NCI-H748 treated with DMSO at 0.1 percent for 48 hours (cell line): Measurements from ENCODE around the gene GOLGA6A.
A peak's percentile ranks its signal among the peaks of the same experiment; 100 is the strongest.
"Not testable (repeated sequence)": the region's sequence is repeated elsewhere in the genome, so short reads cannot be mapped to it uniquely, and the experiment has no call there.

Experiments used
- DNase-seq: peaks from one replicate; lab custom pipeline; 2025; lab: John Stamatoyannopoulos, UW

GOLGA6A gene

GRCh38 chr15:74108111-74108510, 25.8 kb upstream of the GOLGA6A start:
- DNase-seq = no peak

DNA sequence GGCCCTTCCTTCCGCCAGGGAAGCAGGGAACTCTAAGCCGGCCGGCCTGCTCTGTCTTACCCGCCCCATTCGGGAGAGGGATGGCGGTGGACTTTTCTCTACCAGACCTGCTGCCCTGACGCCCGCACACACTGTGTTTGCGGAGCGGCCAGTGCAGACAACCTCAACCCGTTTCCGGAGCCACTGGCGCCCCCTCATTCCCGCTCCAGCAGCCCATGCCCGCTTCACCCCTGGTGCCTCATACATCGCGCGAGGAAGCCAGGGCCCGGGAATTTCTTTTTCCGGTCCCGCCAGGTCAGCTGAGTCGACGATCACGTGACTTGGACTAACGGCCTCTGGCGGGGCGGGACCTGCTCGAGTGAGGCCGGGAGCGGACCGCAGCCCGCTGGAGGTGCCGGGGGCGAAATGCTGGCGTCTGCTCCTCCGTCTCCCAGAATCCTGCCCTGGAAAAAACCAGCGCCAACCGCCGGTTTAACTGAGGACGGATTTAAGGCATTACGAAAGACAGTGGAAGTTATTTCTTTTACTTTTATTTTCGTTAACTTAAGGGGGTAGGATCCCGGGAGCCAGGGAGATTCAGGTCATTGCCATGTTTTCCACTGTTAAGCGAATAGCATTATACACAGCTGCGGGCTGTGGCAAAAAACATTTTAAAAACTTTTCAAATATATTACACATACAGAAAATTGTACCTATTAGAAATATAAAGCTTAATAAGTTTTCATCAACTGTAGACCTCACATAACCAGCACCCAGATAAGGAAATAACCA, 17.8 kb upstream of the GOLGA6A start:
- not testable (repeated sequence) for DNase-seq

DNA sequence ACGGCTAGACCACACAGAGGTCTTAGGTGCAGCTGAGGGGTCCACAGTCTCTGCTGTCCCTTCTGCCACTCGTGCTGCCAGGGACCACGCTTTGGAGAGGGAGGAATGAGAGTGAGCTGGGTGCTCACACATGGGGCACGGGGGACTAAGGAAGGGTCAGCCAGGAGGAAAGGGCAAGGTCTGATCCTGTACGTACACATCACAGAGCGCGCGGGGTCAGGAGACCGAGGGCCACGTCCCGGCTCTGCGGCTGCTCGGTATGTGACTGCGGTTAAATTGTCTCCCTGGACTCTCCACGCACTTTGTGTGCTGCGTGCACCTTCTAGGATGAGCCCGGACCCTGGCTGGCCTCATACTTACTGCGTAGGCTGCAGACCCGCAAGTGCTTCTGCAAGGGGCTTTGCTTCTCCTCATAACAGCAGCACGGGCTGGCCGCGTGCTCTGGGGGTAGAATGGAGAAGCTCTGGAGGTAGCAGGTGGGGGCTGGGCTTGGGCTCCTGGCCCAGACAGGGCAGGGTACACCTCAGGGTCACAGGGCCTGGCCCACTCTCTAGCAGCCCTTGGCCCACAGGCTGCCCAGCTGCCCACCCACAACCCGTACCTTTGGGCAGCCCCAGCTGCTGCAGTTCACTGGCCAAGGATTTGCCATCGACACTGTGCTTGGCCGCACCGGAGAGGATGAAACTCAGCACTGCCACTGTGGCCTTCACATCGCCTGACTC, 14.6 kb upstream of the GOLGA6A start:
- not testable (repeated sequence) for DNase-seq

- not testable (repeated sequence) for DNase-seq
Measured at GRCh38 chr15:74095610-74096009, 13.3 kb upstream of the GOLGA6A start.

DNA sequence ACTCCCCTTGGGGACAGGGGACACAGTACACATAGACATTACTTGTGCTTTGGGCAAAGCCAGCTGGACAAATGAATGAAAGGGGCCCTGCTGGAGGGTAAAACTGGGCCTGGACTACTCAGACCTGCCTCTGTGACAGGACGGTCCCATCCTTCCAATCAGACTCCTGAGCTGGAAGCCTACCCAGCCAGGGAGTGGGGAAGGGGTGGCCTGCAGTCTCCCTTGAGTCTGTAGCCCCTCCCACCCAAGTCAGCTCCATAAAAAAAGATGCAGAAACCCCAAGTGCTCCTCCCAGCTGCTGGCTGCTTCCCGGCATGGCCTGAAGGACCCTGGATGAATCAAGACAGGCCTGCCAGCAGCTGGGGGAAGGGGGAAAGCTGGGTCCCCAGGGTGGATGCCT, 12.2 kb upstream of the GOLGA6A start:
- not testable (repeated sequence) for DNase-seq

DNA sequence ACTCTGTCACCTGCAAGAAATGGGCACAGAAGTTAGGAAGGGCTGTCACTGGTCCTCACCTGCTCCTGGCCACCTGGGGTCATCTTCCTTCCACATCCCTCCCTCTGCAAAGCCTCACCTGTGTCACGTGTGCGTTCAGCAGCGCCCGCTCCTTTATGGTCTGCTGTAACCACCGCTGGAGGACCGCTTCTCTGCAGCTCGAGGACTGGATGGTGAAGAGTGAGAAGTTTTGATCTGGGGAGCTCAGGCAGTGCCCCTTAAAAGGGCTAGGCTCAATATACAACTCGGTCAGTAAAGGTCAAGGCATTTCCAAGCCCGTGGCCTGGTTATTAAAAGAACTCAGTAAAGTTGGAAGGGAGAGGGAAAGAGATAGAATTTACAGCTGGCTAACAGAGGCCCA, 6.6 kb downstream of the GOLGA6A start:
- not testable (repeated sequence) for DNase-seq

DNA sequence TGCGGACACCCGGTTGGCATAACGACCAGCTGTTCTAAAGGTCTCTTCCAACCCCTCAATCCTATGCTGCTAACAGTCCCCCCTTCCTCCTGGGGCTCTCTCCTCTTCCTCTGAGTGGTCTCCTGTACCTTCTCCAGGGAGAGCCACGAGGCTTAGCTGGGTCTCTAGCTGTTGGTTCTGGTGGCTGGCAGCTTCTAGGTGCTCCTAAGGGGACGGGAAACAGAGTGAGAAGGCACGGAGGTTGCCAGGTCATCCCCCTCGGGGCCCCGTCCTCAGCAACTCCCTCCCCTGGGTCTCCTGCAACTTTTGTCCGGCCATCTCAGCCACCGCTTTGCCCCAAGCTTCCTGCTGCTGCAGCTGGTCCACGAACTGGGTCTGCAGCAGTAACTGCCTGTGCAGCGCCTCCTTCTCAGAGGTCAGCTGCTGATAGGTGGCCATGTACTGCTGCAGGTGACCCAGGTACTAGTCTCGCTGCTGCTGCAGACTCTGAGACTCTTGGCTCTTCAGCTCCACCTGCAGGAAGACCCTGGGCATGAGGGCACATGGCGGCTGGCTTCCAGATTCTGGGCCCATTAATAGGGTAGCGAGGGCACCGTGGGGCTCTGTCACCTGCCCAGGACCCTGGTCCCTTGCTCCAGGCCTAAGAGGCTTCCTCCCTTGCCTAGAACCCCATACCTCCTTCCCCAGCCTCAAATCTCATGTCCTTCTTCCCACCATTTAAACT, 9.6 kb downstream of the GOLGA6A start:
- DNase-seq = not testable (repeated sequence)

DNA sequence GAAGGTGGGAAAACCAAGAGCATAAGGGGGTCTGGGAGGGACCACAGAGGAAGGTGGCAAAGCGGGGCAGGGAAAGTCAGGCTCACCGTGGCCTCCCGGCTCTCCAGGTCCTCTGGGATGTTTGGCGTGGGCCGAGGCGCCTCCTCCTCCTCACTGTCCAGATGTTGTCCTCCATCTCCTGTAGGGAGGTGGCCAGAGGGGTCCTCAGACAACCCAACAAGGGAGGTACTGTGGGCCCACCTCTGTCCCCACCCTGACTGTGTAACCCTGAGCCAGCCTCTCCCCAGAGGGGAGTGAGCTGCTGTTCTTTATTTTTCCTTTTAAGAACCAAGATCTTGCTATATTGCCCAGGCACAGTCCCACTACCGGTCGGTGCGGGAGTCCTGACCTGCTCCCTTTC, 10.2 kb downstream of the GOLGA6A start:
- DNase-seq = not testable (repeated sequence)

DNA sequence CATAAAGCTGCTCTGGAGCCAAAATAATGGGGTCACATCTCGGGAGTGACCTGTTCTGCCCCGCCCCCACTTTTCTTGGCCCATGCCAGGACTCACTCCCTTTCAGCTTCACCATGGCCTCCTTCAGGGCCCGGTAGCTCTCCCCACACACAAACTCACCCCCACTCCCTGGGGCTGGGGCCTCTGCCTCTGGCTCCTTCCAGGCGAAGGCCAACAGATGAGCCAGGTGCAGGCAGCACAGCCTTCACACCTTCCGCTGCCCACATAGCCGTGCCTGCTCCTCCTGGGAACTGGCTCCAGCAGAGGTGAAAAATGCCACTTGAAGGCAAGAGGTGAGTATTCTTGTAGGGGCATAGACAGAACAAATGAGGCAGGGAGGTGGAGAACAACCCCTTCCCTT, 10.7 kb downstream of the GOLGA6A start:
- DNase-seq = not testable (repeated sequence)

DNA sequence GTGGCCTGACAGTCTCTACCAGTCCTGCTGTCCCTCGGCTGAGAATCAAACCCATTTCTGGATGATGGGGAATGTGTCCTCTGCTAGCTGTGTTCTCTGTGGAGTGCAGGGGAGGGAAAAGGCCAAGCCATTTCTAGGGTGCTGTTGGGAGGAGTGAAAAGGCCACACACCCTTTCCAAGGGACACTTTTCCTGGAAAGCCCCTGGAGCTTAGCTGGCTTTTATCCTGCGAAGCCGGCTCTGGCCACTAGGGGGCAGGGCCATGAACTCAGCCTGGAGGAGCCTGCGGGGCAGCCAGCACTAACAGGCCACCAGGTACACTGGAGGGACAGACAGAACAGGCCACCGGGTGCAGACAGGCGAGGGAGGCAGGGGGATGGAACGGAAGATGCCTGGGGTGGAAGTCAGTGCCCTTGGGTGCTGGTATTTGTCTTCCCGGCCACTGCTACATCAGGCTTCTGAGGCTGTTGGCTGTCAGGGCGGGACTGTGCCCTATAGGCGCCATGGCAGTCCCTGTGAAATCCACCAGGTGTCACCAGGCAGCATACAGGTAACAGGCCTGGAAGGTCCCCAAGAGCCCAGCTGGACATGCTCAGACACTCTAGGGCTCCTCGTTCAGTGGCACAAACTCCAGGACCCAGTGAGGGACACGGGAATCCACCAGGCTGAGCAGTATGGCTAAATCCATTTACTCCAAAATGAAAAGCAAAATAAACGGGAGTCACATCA, 16.5 kb downstream of the GOLGA6A start:
- DNase-seq = not testable (repeated sequence)

GRCh38 chr15:74064822-74065221, 17.5 kb downstream of the GOLGA6A start:
- DNase-seq = not testable (repeated sequence)

- not testable (repeated sequence) for DNase-seq
Measured at GRCh38 chr15:74064183-74064582, 18.2 kb downstream of the GOLGA6A start.

DNA sequence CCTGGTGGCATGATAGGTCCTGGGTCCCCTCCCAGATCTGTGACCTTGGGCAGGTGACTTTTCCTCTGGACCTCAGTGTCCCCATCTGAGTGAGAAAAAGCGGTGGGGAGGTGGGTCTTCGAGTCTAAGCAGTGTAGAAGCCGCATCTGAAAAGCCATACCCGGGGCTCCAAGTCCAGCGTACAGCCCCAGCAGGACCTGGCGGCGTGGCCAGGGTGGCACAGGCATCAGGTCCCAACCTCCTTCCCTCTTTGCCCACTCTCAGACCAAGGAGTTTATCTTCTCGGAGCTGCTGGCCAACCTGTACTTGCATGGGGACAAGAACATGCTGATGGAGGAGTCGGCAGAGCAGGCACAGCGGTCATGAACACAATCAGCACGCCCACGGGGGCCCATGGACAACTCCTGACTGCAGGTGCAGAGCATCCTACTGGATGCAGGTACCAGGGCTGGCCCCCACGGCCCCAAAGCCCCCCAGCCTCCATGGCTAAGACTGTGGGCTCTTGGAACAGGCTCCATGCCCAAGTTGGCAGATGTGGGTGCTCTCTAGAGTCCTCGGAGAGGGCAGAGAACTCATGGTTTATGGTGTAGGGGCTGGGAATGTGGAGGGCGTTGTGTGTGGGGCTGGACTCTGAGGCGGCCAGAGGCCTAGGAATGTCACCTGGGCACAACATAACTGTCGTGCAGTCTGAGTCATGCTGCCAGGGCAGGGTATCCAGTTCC, 18.8 kb downstream of the GOLGA6A start:
- not testable (repeated sequence) for DNase-seq

DNA sequence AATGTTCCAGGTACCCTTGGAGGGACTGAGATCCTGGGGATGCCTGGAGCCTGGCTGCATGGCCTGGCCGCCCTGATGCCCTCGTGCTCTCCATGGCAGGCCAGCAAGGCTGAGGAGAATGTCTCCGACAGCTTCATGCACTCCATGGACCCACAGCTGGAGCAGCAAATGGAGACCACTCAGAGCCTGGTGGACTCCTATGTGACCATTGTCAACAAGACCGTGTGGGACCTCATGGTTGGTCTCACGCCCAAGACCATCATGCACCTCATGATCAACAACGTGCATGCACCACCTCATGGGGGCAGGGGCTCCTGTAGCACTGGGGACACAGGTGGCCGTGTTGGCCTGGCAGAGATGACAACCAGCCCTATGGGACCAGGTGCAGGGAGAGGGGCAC, 19.7 kb downstream of the GOLGA6A start:
- no peak for DNase-seq

- no peak for DNase-seq
Measured at GRCh38 chr15:74062236-74062635, 20.1 kb downstream of the GOLGA6A start.

GRCh38 chr15:74060251-74060650, 22.1 kb downstream of the GOLGA6A start:
- no peak for DNase-seq

DNA sequence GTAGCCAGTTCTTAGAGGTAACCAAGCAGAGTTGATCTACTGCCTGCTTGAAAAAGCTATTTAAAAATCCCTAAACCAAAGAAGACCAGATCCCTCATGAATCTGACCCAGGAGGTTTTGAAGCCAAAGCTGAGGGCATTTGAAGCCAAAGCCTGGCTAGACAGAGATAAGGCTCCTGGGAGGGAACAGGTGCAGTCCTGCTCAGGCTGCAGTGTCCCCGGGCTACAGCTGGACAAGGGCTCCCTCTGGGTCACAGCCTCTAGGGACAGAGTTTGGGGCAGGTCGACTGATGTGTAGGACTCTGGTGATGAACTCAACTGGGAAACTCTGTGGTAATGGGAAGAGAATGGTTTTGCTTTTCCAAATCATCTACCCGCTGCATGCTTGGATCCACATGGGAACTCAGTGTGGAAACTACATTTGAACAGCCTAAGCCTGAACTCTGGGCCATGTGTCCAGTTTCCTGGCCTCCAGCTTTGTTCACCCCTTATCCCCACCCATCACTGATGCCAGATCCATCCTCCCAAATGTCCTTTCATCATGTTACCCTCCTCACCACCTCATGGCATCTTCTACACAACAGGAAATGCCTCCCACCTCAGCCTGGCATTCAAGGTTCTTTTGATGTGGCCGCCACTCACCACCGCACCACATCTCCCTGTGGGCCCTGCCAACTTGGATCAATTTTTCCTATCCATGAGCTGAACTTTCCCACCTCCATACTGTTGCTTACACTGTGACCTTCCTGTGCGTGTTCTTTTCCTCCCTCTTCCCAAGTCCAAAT, 23.1 kb downstream of the GOLGA6A start:
- DNase-seq = not testable (repeated sequence)

DNA sequence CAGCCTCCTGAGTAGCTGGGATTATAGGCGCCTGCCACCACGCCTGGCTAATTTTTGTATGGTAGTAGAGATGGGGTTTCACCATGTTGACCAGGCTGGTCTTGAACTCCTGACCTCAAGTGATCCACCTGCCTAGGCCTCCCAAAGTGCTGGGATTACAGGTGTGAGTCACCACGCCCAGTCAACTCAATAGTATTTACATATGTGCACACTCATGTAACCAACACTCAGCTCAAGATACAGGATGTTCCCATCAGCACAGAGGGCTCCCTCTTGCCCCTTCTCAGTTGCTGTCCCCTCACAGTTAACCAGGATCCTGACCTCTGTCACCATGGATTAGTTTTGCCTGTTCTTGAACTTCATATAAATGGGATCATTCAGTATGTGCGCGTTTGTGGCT, 26.0 kb downstream of the GOLGA6A start:
- not testable (repeated sequence) for DNase-seq

GRCh38 chr15:74055804-74056203, 26.5 kb downstream of the GOLGA6A start:
- DNase-seq = no peak

DNA sequence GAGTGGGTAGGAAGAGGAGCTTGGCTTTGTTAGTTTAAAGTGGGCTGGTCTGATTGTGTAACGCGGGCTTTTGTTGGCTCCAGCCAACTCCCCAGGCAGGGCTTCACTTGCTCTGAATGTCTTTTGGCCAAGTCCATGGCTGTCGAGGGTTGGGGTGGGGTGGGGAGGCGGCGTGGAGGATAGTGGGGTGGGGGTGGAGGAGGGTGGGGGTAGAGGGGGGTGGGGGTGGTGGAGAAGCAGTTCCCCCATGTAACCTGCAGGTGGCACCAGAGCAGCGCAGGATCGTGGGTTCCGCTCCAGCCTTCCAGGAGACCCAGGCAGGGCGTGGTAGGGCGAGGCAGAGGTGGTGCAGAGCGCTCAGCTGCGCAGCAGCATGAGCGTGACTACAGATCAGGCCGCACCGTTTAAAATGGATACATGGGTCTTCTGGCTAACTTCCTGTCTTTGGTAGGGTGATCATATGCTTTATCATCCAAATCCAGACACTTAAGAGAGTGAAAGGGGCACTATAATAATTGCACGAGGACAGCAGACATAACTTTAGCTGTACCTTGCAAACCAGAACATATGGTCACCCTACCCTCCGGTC, 28.3 kb downstream of the GOLGA6A start:
- peak; percentile 34 for DNase-seq
